Psoas muscle (tissue), 8 donors: Measurements from ENCODE around the gene MOCOS. TPM values are rescaled to one million over a fixed set of nuclear protein-coding genes. Genes with fewer than 3 reads are reported as not detected.

Source experiments
- ATAC-seq, 4 donors: fragments of 200-7000 bp; cut with Tn5 transposase; one replicate each; pipeline ENCODE4 v1.9.1; 2020; ENCODE audit warnings: moderate library complexity in 3 of 4, mild to moderate bottlenecking in 2 of 4
- DNase-seq, 2 donors: peaks; one replicate each; pipeline ENCODE4 v3.0.0-alpha.2; 2020
- H3K27ac ChIP-seq: fragments of 200-600 bp; one replicate; pipeline ENCODE4 v1.8.0; 2022
- H3K27me3 ChIP-seq, 3 donors: fragments of 200-600 bp in 1 of 3; one replicate each; pipeline versions ENCODE4 v1.6.1 to v1.8.0; 2013 to 2022; ENCODE audit warnings: low read length in 2 of 3, mild to moderate bottlenecking in 2 of 3, moderate library complexity in 1 of 3; ENCODE audit not compliant: insufficient read depth in 3 of 3
- H3K36me3 ChIP-seq, 2 donors: fragments of 200-600 bp in 1 of 2; one replicate each; pipeline versions ENCODE4 v1.6.1 to v1.8.0; 2013 to 2022; ENCODE audit warnings: low read depth in 1 of 2, mild to moderate bottlenecking in 1 of 2, moderate library complexity in 1 of 2; ENCODE audit not compliant: insufficient read depth in 1 of 2
- H3K4me1 ChIP-seq: fragments of 200-600 bp; one replicate; pipeline ENCODE4 v1.8.0; 2022
- H3K4me3 ChIP-seq: fragments of 200-600 bp; one replicate; pipeline ENCODE4 v1.8.0; 2022; ENCODE audit warnings: mild to moderate bottlenecking
- H3K9me3 ChIP-seq: fragments of 200-600 bp; one replicate; pipeline ENCODE4 v1.8.0; 2022
- CTCF ChIP-seq: fragments of 200-600 bp; IDR thresholded peaks from one replicate; pipeline ENCODE4 v1.8.0; 2022; ENCODE audit warnings: antibody characterized with exemption
- WGBS, 3 donors: extraction: QIAGEN DNeasy Blood & Tissue Kit; methylation state at CpG; one replicate each; pipeline versions ENCODE4 v1.1.6 to v1.1.7; 2013; 5-methylcytosine and 5-hydroxymethylcytosine counted together
- intact Hi-C, 2 donors: fragments of 100-400 bp; cut with DNase I; formaldehyde crosslinking; loops; one replicate each; pipeline versions ENCODE4 v1.11.0 to v1.14.2; 2022
- polyA plus RNA-seq, 3 donors: library from polyadenylated mRNA; stranded (reverse); fragments of 200-250 nt; gene quantifications; one replicate each; pipeline ENCODE4 v1.2.3, GENCODE V29; 2013
- total RNA-seq, 4 donors: library from RNA; stranded (reverse); fragmentation: NEBNext Ultra II Directional in 2 of 4; extraction: Animal tissue kit (Norgen Biotek cat#: 25700) in 2 of 4; gene quantifications; one replicate each; pipeline versions ENCODE4 v1.2.1 to v1.2.4, GENCODE V29; 2021 to 2023
- donor health status: healthy with polysubstance abuse.
- donor health status: DM: no; HTN: no; CAD: no; lungs with moderate emphysema.
- donor health status: Bipolar disorder and iron deficiency.
- donor health status: healthy.
- donor health status: DM: yes; HTN: yes; CAD: no.
- donor health status: DM: no; HTN: no; CAD: no.
- donor health status: DM: no; HTN: no; CAD: no.
- donor health status: DM: yes; HTN: yes; CAD: no.

MOCOS gene
- total and polyA plus RNA-seq, 7 donors: 0.30 to 4.8 (median 0.94) TPM

GRCh38 chr18:36307513-36307912, 120.2 kb downstream of the MOCOS start:
- Histone ChIP-seq H3K27me3 (no peaks in the 10 kb centered on the region), H3K4me3 (no peak overlapping the region), H3K36me3 (no peaks in the 10 kb centered on the region), H3K27ac (no peak overlapping the region), H3K4me1 (peaks cover 34% of the 10 kb centered on the region), H3K9me3 (no peaks in the 10 kb centered on the region)
- intact Hi-C loops: loop anchor here (10.0 kb wide), 2 partner anchors 97 to 117 kb away; no protein-coding TSS in a partner anchor
- TF ChIP-seq CTCF: no peak
- DNase-seq (no peak), ATAC-seq (no peak)

GRCh38 chr18:36308711-36309435, 121.6 kb downstream of the MOCOS start:
- 75 to 85% (median 79%) methylated on average over 7 of the region's 7 CpGs for WGBS, 3 donors
- TF ChIP-seq CTCF: no peak
- intact Hi-C loops: loop anchor here (10.0 kb wide), 2 partner anchors 96 to 116 kb away; no protein-coding TSS in a partner anchor
- H3K27me3 ChIP-seq: no peaks in the 10 kb centered on the region
- H3K4me3 ChIP-seq: no peak overlapping the region
- DNase-seq (no peak), ATAC-seq (no peak)
- no peaks in the 10 kb centered on the region for H3K36me3 ChIP-seq
- H3K9me3 ChIP-seq: no peaks in the 10 kb centered on the region
- H3K27ac ChIP-seq: peak overlapping the region; percentile 39
- H3K4me1 ChIP-seq: peaks cover 35% of the 10 kb centered on the region

GRCh38 chr18:36309436-36310391, 122.4 kb downstream of the MOCOS start:
- TF ChIP-seq CTCF: no peak
- Histone ChIP-seq H3K4me3 (no peak overlapping the region), H3K9me3 (no peaks in the 10 kb centered on the region), H3K27me3 (no peaks in the 10 kb centered on the region), H3K27ac (peak overlapping the region; percentile 39), H3K4me1 (peaks cover 35% of the 10 kb centered on the region), H3K36me3 (no peaks in the 10 kb centered on the region)
- intact Hi-C loops: loop anchor here (10.0 kb wide), 2 partner anchors 95 to 115 kb away; no protein-coding TSS in a partner anchor
- ATAC-seq (peak; percentile 63 to 89 (median 78)), DNase-seq (peak; percentile 67 to 68)
- 58 to 81% (median 61%) methylated on average over 11 of the region's 11 CpGs for WGBS, 3 donors

GRCh38 chr18:36311026-36311570, 123.8 kb downstream of the MOCOS start:
- Histone ChIP-seq H3K4me1 (peaks cover 25% of the 10 kb centered on the region), H3K4me3 (no peak overlapping the region), H3K27ac (no peak overlapping the region), H3K9me3 (no peaks in the 10 kb centered on the region), H3K36me3 (no peaks in the 10 kb centered on the region), H3K27me3 (no peaks in the 10 kb centered on the region)
- ATAC-seq (no peak), DNase-seq (no peak)
- no peak for TF ChIP-seq CTCF
- WGBS, 3 donors: 83 to 93% (median 87%) methylated on average over 5 of the region's 5 CpGs
- intact Hi-C loops: no loop called here
